WTC11 (cell line): Measurements from ENCODE around the gene TUNAR. TPM values are rescaled to one million over a fixed set of nuclear protein-coding genes. Genes with fewer than 3 reads are reported as not detected.
A peak's percentile ranks its signal among the peaks of the same experiment; 100 is the strongest.

ENCODE experiments used
- ATAC-seq: fragments of 200-7000 bp; cut with Tn5 transposase; 2 replicates; pipeline ENCODE4 v1.10.0; 2021; ENCODE audit warnings: mild to moderate bottlenecking, moderate library complexity
- CTCF ChIA-PET: fragments of 300-600 bp; sonication (Branson Sonifier 250); formaldehyde crosslinking; loops from one replicate; lab custom pipeline; 2021; ENCODE audit warnings: antibody characterized with exemption; lab: Charles Lee
- POLR2A ChIA-PET: fragments of 350-600 bp; sonication (Branson Sonifier 250); formaldehyde crosslinking; loops from one replicate; lab custom pipeline; 2021; ENCODE audit warnings: antibody characterized with exemption; lab: Charles Lee
- DNase-seq: peaks from one replicate; pipeline ENCODE4 v3.0.0; 2021; ENCODE audit warnings: low spot score
- H3K27ac Mint-ChIP-seq: 2 replicates; pipeline ENCODE4 v1.8.0; 2021; ENCODE audit warnings: mixed read lengths
- H3K27me3 Mint-ChIP-seq: 2 replicates; pipeline ENCODE4 v1.8.0; 2021; ENCODE audit warnings: low read depth, mild to moderate bottlenecking, moderate library complexity, mixed read lengths
- H3K36me3 Mint-ChIP-seq: 2 replicates; pipeline ENCODE4 v1.8.0; 2021; ENCODE audit warnings: mixed read lengths
- H3K4me1 Mint-ChIP-seq: 2 replicates; pipeline ENCODE4 v1.8.0; 2022; ENCODE audit warnings: mixed read lengths
- H3K4me3 Mint-ChIP-seq: 2 replicates; pipeline ENCODE4 v1.8.0; 2021; ENCODE audit warnings: mild to moderate bottlenecking, moderate library complexity, mixed read lengths
- H3K9me3 Mint-ChIP-seq: 2 replicates; pipeline ENCODE4 v1.8.0; 2021; ENCODE audit warnings: mixed read lengths
- CREM ChIP-seq: sonication (generic); formaldehyde crosslinking; IDR thresholded peaks from 2 replicates; pipeline ENCODE4 v1.8.1; 2022; ENCODE audit warnings: mild to moderate bottlenecking, missing genetic modification reagents, moderate library complexity
- EMX1 ChIP-seq: fragments of 250-450 bp; sonication (Bioruptor Pico); IDR thresholded peaks from 2 replicates; pipeline ENCODE4 v1.8.0; 2021; ENCODE audit warnings: mild to moderate bottlenecking
- FOXJ3 ChIP-seq: sonication (generic); formaldehyde crosslinking; IDR thresholded peaks from 2 replicates; pipeline ENCODE4 v1.9.0; 2021; ENCODE audit warnings: missing genetic modification reagents, mild to moderate bottlenecking, borderline replicate concordance
- GTF2I ChIP-seq: fragments of 250-450 bp; sonication (Bioruptor Pico); conservative IDR thresholded peaks from 2 replicates; pipeline ENCODE4 v1.4.0; 2021; ENCODE audit warnings: mild to moderate bottlenecking
- MXD4 ChIP-seq: fragments of 250-450 bp; sonication (Bioruptor Pico); IDR thresholded peaks from 2 replicates; pipeline ENCODE4 v1.8.0; 2021; ENCODE audit warnings: mild to moderate bottlenecking, moderate library complexity, borderline replicate concordance
- NFYB ChIP-seq: sonication (generic); formaldehyde crosslinking; conservative IDR thresholded peaks from 2 replicates; pipeline ENCODE4 v1.8.0; 2022; ENCODE audit warnings: low read depth, missing genetic modification reagents
- NR1H2 ChIP-seq: sonication (generic); formaldehyde crosslinking; IDR thresholded peaks from 2 replicates; pipeline ENCODE4 v1.9.0; 2021; ENCODE audit warnings: mild to moderate bottlenecking, moderate library complexity, missing genetic modification reagents
- PRRX2 ChIP-seq: fragments of 250-450 bp; sonication (Bioruptor Pico); IDR thresholded peaks from 2 replicates; pipeline ENCODE4 v1.8.0; 2021; ENCODE audit warnings: mild to moderate bottlenecking
- RORB ChIP-seq: fragments of 250-450 bp; sonication (Bioruptor Pico); IDR thresholded peaks from 2 replicates; pipeline ENCODE4 v1.9.0; 2021; ENCODE audit warnings: mild to moderate bottlenecking
- TEAD4 ChIP-seq: sonication (generic); formaldehyde crosslinking; IDR thresholded peaks from 2 replicates; pipeline ENCODE4 v1.8.0; 2022; ENCODE audit warnings: mild to moderate bottlenecking, missing genetic modification reagents
- ZNF219 ChIP-seq: sonication (generic); formaldehyde crosslinking; IDR thresholded peaks from 2 replicates; pipeline ENCODE4 v1.8.0; 2023; ENCODE audit warnings: missing genetic modification reagents, mild to moderate bottlenecking, borderline replicate concordance
- total RNA-seq: library from RNA; stranded (reverse); gene quantifications from 3 replicates; pipeline ENCODE4 v1.2.3, GENCODE V29; 2021
- TF ChIP-seq, protein P1 (sequence below): fragments of 200-600 bp; IDR thresholded peaks from 2 replicates; pipeline ENCODE4 v1.8.0; 2022; ENCODE audit warnings: antibody characterized with exemption
- TF ChIP-seq, protein P2 (sequence below): sonication (generic); formaldehyde crosslinking; IDR thresholded peaks from 2 replicates; pipeline ENCODE4 v1.8.1; 2022; ENCODE audit warnings: missing genetic modification reagents, borderline replicate concordance
- TF ChIP-seq, protein P3 (sequence below): sonication (generic); formaldehyde crosslinking; IDR thresholded peaks from 2 replicates; pipeline ENCODE4 v1.8.0; 2022; ENCODE audit warnings: mild to moderate bottlenecking, missing genetic modification reagents
- TF ChIP-seq, protein P4 (sequence below): sonication (generic); formaldehyde crosslinking; IDR thresholded peaks from 2 replicates; pipeline ENCODE4 v1.8.1; 2022; ENCODE audit warnings: mild to moderate bottlenecking, moderate library complexity, missing genetic modification reagents
- TF ChIP-seq, protein P5 (sequence below): sonication (generic); formaldehyde crosslinking; IDR thresholded peaks from 2 replicates; pipeline ENCODE4 v1.8.1; 2023; ENCODE audit warnings: mild to moderate bottlenecking, missing genetic modification reagents, moderate library complexity
- TF ChIP-seq, protein P6 (sequence below): sonication (generic); formaldehyde crosslinking; IDR thresholded peaks from 2 replicates; pipeline ENCODE4 v1.8.0; 2022; ENCODE audit warnings: mild to moderate bottlenecking, missing genetic modification reagents
- TF ChIP-seq, protein P7 (sequence below): sonication (generic); formaldehyde crosslinking; IDR thresholded peaks from 2 replicates; pipeline ENCODE4 v1.8.1; 2023; ENCODE audit warnings: mild to moderate bottlenecking, missing genetic modification reagents, borderline replicate concordance
- TF ChIP-seq, protein P8 (sequence below): fragments of 250-450 bp; sonication (Bioruptor Pico); IDR thresholded peaks from 2 replicates; pipeline ENCODE4 v1.8.0; 2021; ENCODE audit warnings: mild to moderate bottlenecking

Gene TUNAR
- total RNA-seq, 1 experiment from 2014 or later = 36.3 TPM

DNA sequence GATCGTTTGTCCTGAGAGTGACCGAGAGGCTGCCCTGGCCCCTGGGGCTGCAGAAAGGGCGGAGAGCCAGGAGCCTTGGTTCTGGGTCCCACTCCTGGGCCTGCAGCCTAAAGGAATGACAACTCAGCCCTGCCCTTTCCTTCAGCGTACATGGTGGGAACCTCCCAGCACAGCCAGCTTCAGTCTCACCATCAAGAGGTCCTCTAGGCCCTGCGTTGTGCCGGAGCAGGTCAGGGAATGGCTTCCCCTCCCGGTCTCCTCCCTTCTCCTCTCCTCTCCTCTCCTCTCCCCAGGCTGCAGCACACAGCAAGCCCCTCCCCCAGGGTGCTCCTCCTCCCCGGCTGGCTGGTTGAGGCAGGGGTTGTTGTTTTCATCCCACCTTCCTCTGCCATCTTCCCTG, 44.6 kb upstream of the TUNAR start:
- CTCF ChIA-PET = interaction anchor here (0.6 to 0.7 kb wide), 2 partner anchors 40 to 58 kb away, joined by 3 to 5 read pairs; no protein-coding TSS in a partner anchor
- Mint-ChIP-seq H3K36me3 (peaks cover 10% of the 10 kb centered on the region), H3K4me1 (peaks cover 22% of the 10 kb centered on the region), H3K27me3 (peaks cover 2% of the 10 kb centered on the region), H3K9me3 (peaks cover 18% of the 10 kb centered on the region), H3K4me3 (no peak overlapping the region), H3K27ac (no peak overlapping the region)
- DNase-seq (peak; percentile 29), ATAC-seq (peak; percentile 88)
- POLR2A ChIA-PET = no interaction called here
- no peak for TF ChIP-seq NR1H2 (CRISPR knock-in tag)
- TF ChIP-seq, protein P1, sequence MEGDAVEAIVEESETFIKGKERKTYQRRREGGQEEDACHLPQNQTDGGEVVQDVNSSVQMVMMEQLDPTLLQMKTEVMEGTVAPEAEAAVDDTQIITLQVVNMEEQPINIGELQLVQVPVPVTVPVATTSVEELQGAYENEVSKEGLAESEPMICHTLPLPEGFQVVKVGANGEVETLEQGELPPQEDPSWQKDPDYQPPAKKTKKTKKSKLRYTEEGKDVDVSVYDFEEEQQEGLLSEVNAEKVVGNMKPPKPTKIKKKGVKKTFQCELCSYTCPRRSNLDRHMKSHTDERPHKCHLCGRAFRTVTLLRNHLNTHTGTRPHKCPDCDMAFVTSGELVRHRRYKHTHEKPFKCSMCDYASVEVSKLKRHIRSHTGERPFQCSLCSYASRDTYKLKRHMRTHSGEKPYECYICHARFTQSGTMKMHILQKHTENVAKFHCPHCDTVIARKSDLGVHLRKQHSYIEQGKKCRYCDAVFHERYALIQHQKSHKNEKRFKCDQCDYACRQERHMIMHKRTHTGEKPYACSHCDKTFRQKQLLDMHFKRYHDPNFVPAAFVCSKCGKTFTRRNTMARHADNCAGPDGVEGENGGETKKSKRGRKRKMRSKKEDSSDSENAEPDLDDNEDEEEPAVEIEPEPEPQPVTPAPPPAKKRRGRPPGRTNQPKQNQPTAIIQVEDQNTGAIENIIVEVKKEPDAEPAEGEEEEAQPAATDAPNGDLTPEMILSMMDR = no peak
- no peak for TF ChIP-seq EMX1
- no peak for TF ChIP-seq MXD4 (CRISPR knock-in tag)
- TF ChIP-seq, protein P2, sequence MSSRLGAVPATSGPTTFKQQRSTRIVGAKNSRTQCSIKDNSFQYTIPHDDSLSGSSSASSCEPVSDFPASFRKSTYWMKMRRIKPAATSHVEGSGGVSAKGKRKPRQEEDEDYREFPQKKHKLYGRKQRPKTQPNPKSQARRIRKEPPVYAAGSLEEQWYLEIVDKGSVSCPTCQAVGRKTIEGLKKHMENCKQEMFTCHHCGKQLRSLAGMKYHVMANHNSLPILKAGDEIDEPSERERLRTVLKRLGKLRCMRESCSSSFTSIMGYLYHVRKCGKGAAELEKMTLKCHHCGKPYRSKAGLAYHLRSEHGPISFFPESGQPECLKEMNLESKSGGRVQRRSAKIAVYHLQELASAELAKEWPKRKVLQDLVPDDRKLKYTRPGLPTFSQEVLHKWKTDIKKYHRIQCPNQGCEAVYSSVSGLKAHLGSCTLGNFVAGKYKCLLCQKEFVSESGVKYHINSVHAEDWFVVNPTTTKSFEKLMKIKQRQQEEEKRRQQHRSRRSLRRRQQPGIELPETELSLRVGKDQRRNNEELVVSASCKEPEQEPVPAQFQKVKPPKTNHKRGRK (CRISPR knock-in tag) = no peak

DNA sequence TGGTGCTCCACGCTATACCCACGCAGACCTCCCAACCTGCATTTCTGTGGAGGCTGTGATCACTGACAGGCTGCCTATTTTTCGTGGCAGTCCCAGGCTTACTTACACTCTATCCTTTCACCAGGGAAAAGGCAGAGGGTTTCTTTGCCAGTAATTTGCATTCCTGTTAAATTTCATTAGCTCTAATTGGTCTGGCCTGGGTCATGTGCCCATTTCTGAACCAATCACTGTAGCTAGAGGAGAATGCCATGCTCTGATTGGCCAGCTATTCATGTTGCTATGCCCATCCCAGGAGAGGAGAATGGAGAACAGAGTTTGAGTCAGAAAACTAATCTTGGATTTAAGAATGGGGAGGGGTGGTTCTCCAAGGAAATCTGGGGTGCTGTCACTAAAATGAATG, 43.2 kb upstream of the TUNAR start:
- H3K27me3 Mint-ChIP-seq = peaks cover 2% of the 10 kb centered on the region
- ATAC-seq = 0 out of 2 replicates have a peak, but pooled peaks have one; percentile 15
- DNase-seq = no peak

More for the DNA sequence above, 43.2 kb upstream of the TUNAR start:
- Mint-ChIP-seq H3K36me3 (peaks cover 7% of the 10 kb centered on the region), H3K4me3 (no peak overlapping the region), H3K4me1 (peaks cover 29% of the 10 kb centered on the region), H3K27ac (no peak overlapping the region), H3K9me3 (peaks cover 13% of the 10 kb centered on the region)
- ChIA-PET POLR2A (no interaction called here), CTCF (interaction anchor here (0.9 kb wide), 1 partner anchor 121 kb away, joined by 3 read pairs; no protein-coding TSS in a partner anchor)
- TF ChIP-seq ZNF219 = no peak
- TF ChIP-seq CREM (CRISPR knock-in tag) = no peak
- TF ChIP-seq, protein P3, sequence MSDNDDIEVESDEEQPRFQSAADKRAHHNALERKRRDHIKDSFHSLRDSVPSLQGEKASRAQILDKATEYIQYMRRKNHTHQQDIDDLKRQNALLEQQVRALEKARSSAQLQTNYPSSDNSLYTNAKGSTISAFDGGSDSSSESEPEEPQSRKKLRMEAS (CRISPR knock-in tag) = no peak
- TF ChIP-seq, protein P4, sequence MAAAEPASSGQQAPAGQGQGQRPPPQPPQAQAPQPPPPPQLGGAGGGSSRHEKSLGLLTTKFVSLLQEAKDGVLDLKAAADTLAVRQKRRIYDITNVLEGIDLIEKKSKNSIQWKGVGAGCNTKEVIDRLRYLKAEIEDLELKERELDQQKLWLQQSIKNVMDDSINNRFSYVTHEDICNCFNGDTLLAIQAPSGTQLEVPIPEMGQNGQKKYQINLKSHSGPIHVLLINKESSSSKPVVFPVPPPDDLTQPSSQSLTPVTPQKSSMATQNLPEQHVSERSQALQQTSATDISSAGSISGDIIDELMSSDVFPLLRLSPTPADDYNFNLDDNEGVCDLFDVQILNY (CRISPR knock-in tag) = no peak
- TF ChIP-seq FOXJ3 (CRISPR knock-in tag) = no peak
- TF ChIP-seq MXD4 (CRISPR knock-in tag) = no peak
- TF ChIP-seq, protein P5, sequence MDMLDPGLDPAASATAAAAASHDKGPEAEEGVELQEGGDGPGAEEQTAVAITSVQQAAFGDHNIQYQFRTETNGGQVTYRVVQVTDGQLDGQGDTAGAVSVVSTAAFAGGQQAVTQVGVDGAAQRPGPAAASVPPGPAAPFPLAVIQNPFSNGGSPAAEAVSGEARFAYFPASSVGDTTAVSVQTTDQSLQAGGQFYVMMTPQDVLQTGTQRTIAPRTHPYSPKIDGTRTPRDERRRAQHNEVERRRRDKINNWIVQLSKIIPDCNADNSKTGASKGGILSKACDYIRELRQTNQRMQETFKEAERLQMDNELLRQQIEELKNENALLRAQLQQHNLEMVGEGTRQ (CRISPR knock-in tag) = peak; percentile 83
- TF ChIP-seq, protein P6, sequence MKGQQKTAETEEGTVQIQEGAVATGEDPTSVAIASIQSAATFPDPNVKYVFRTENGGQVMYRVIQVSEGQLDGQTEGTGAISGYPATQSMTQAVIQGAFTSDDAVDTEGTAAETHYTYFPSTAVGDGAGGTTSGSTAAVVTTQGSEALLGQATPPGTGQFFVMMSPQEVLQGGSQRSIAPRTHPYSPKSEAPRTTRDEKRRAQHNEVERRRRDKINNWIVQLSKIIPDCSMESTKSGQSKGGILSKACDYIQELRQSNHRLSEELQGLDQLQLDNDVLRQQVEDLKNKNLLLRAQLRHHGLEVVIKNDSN (CRISPR knock-in tag) = peak; percentile 70; the same call in 1 of the 2 replicates
- no peak for TF ChIP-seq RORB (CRISPR knock-in tag)
- TF ChIP-seq NFYB (CRISPR knock-in tag) = peak; percentile 42
- no peak for TF ChIP-seq PRRX2
- TF ChIP-seq, protein P7, sequence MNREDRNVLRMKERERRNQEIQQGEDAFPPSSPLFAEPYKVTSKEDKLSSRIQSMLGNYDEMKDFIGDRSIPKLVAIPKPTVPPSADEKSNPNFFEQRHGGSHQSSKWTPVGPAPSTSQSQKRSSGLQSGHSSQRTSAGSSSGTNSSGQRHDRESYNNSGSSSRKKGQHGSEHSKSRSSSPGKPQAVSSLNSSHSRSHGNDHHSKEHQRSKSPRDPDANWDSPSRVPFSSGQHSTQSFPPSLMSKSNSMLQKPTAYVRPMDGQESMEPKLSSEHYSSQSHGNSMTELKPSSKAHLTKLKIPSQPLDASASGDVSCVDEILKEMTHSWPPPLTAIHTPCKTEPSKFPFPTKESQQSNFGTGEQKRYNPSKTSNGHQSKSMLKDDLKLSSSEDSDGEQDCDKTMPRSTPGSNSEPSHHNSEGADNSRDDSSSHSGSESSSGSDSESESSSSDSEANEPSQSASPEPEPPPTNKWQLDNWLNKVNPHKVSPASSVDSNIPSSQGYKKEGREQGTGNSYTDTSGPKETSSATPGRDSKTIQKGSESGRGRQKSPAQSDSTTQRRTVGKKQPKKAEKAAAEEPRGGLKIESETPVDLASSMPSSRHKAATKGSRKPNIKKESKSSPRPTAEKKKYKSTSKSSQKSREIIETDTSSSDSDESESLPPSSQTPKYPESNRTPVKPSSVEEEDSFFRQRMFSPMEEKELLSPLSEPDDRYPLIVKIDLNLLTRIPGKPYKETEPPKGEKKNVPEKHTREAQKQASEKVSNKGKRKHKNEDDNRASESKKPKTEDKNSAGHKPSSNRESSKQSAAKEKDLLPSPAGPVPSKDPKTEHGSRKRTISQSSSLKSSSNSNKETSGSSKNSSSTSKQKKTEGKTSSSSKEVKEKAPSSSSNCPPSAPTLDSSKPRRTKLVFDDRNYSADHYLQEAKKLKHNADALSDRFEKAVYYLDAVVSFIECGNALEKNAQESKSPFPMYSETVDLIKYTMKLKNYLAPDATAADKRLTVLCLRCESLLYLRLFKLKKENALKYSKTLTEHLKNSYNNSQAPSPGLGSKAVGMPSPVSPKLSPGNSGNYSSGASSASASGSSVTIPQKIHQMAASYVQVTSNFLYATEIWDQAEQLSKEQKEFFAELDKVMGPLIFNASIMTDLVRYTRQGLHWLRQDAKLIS (CRISPR knock-in tag) = no peak
- no peak for TF ChIP-seq GTF2I (CRISPR knock-in tag)
- TF ChIP-seq, protein P8, sequence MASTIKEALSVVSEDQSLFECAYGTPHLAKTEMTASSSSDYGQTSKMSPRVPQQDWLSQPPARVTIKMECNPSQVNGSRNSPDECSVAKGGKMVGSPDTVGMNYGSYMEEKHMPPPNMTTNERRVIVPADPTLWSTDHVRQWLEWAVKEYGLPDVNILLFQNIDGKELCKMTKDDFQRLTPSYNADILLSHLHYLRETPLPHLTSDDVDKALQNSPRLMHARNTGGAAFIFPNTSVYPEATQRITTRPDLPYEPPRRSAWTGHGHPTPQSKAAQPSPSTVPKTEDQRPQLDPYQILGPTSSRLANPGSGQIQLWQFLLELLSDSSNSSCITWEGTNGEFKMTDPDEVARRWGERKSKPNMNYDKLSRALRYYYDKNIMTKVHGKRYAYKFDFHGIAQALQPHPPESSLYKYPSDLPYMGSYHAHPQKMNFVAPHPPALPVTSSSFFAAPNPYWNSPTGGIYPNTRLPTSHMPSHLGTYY (CRISPR knock-in tag) = no peak
- TF ChIP-seq TEAD4 (CRISPR knock-in tag) = no peak
